Medulla oblongata (tissue), 1 donor: ENCODE measurements around the gene OTOGL.
"Not testable (repeated sequence)": the region's sequence is repeated elsewhere in the genome, so short reads cannot be mapped to it uniquely, and the experiment has no call there.

ENCODE experiments used
- DNase-seq: peaks from one replicate; pipeline ENCODE4 v3.0.0-alpha.2; 2015; ENCODE audit errors: extremely low spot score

The OTOGL gene

GRCh38 chr12:80226576-80226975 lies 127.2 kb downstream of the OTOGL start:
- DNase-seq, result no peak

- DNase-seq, result not testable (repeated sequence)
Observed at GRCh38 chr12:80227904-80228303, 128.6 kb downstream of the OTOGL start.

GRCh38 chr12:80230068-80230467 lies 130.7 kb downstream of the OTOGL start:
- DNase-seq, result peak; percentile 5

- DNase-seq, result no peak
Observed at GRCh38 chr12:80232837-80233236, 133.5 kb downstream of the OTOGL start.

- no peak for DNase-seq
Observed at GRCh38 chr12:80233926-80234325, 134.6 kb downstream of the OTOGL start.

GRCh38 chr12:80234667-80235066 lies 135.3 kb downstream of the OTOGL start:
- no peak for DNase-seq

GRCh38 chr12:80235944-80236343 lies 136.6 kb downstream of the OTOGL start:
- no peak for DNase-seq

GRCh38 chr12:80239867-80240266 lies 140.5 kb downstream of the OTOGL start:
- DNase-seq, result no peak

- DNase-seq, result no peak
Observed at GRCh38 chr12:80241576-80242273, 142.4 kb downstream of the OTOGL start.

- DNase-seq, result no peak
Observed at GRCh38 chr12:80242321-80242720, 143.0 kb downstream of the OTOGL start.

- not testable (repeated sequence) for DNase-seq
Observed at GRCh38 chr12:80249581-80249980, 150.2 kb downstream of the OTOGL start.

GRCh38 chr12:80257920-80258319 lies 158.6 kb downstream of the OTOGL start:
- no peak for DNase-seq

- DNase-seq, result no peak
Observed at GRCh38 chr12:80260269-80260668, 160.9 kb downstream of the OTOGL start.

- no peak for DNase-seq
Observed at GRCh38 chr12:80261403-80261802, 162.1 kb downstream of the OTOGL start.

GRCh38 chr12:80262346-80262745 lies 163.0 kb downstream of the OTOGL start:
- no peak for DNase-seq

GRCh38 chr12:80262771-80263170 lies 163.4 kb downstream of the OTOGL start:
- DNase-seq, result no peak

- no peak for DNase-seq
Observed at GRCh38 chr12:80264386-80264785, 165.0 kb downstream of the OTOGL start.

GRCh38 chr12:80264891-80265290 lies 165.6 kb downstream of the OTOGL start:
- DNase-seq, result no peak

- DNase-seq, result no peak
Observed at GRCh38 chr12:80268924-80269749, 169.8 kb downstream of the OTOGL start.

GRCh38 chr12:80269803-80270552 lies 170.6 kb downstream of the OTOGL start:
- peak; percentile 29 for DNase-seq

GRCh38 chr12:80271780-80272179 lies 172.4 kb downstream of the OTOGL start:
- no peak for DNase-seq

- no peak for DNase-seq
Observed at GRCh38 chr12:80272387-80272915, 173.1 kb downstream of the OTOGL start.
